KMS-11 (cell line): ENCODE data around the gene MAP4K5.

Source experiments
- H2AFZ ChIP-seq: fragments of 200-600 bp; sonication (generic); 2 replicates; pipeline ENCODE4 v1.6.1; 2016; ENCODE audit warnings: antibody characterized with exemption, mixed run types, low read depth
- H3K27ac ChIP-seq: fragments of 200-600 bp; sonication (generic); 2 replicates; pipeline ENCODE4 v1.6.1; 2016; ENCODE audit warnings: mild to moderate bottlenecking, mixed run types
- H3K27me3 ChIP-seq: fragments of 200-600 bp; sonication (generic); 2 replicates; pipeline ENCODE4 v1.6.1; 2017; ENCODE audit warnings: mild to moderate bottlenecking, low read depth, mixed run types, moderate library complexity; ENCODE audit not compliant: insufficient read depth
- H3K36me3 ChIP-seq: fragments of 200-600 bp; sonication (generic); 2 replicates; pipeline ENCODE4 v1.6.1; 2017; ENCODE audit warnings: mild to moderate bottlenecking, mixed run types; ENCODE audit not compliant: insufficient read depth
- H3K4me1 ChIP-seq: fragments of 200-600 bp; sonication (generic); 2 replicates; pipeline ENCODE4 v1.6.1; 2016; ENCODE audit warnings: mild to moderate bottlenecking, low read depth, mixed run types; ENCODE audit not compliant: poor library complexity, severe bottlenecking
- H3K4me2 ChIP-seq: fragments of 200-600 bp; sonication (generic); 2 replicates; pipeline ENCODE4 v1.7.0; 2016; ENCODE audit warnings: mild to moderate bottlenecking, mixed run types
- H3K4me3 ChIP-seq: fragments of 200-600 bp; sonication (generic); IDR thresholded peaks from 2 replicates; pipeline ENCODE4 v1.6.1; 2017; ENCODE audit warnings: low read depth, low read length, mixed read lengths; ENCODE audit not compliant: insufficient read depth
- H3K79me2 ChIP-seq: fragments of 200-600 bp; sonication (generic); 2 replicates; pipeline ENCODE4 v1.6.1; 2016; ENCODE audit warnings: low read depth, mixed run types; ENCODE audit not compliant: insufficient read depth
- H3K9ac ChIP-seq: fragments of 200-600 bp; sonication (generic); 2 replicates; pipeline ENCODE4 v1.6.1; 2016; ENCODE audit warnings: mild to moderate bottlenecking, mixed run types
- H4K20me1 ChIP-seq: fragments of 200-600 bp; sonication (generic); 2 replicates; pipeline ENCODE4 v1.6.1; 2016; ENCODE audit warnings: mild to moderate bottlenecking, mixed run types; ENCODE audit not compliant: insufficient read depth
- TF ChIP-seq, protein P1 (sequence below): fragments of 200-600 bp; sonication (generic); conservative IDR thresholded peaks from 2 replicates; pipeline ENCODE4 v1.6.1; 2017; ENCODE audit warnings: low read depth, mild to moderate bottlenecking, antibody characterized with exemption, low read length, moderate library complexity, mixed read lengths

The MAP4K5 gene

GRCh38 chr14:50402965-50403364 lies 129.4 kb downstream of the MAP4K5 start:
- TF ChIP-seq, protein P1, sequence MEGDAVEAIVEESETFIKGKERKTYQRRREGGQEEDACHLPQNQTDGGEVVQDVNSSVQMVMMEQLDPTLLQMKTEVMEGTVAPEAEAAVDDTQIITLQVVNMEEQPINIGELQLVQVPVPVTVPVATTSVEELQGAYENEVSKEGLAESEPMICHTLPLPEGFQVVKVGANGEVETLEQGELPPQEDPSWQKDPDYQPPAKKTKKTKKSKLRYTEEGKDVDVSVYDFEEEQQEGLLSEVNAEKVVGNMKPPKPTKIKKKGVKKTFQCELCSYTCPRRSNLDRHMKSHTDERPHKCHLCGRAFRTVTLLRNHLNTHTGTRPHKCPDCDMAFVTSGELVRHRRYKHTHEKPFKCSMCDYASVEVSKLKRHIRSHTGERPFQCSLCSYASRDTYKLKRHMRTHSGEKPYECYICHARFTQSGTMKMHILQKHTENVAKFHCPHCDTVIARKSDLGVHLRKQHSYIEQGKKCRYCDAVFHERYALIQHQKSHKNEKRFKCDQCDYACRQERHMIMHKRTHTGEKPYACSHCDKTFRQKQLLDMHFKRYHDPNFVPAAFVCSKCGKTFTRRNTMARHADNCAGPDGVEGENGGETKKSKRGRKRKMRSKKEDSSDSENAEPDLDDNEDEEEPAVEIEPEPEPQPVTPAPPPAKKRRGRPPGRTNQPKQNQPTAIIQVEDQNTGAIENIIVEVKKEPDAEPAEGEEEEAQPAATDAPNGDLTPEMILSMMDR: no peak

DNA sequence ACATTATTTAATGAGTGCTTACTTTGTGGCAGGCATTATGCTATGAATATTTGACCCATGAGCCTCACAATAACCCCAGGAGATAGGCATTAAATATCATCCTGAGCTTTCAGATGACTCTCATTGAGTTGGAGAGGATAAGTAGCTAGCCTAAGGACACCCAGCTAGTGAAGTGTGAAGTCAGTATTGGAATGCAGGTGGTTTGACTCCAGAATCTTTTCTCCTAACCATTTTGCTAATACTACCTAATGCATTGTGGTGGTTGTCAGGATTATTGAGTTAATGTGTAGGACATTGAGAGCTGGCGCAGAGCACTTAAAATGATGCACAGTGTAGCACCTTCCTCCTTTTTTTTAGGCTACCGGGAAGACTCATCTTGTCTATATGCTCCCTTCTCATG lies 131.9 kb downstream of the MAP4K5 start:
- no peaks in the 10 kb centered on the region for H3K79me2 ChIP-seq
- TF ChIP-seq, protein P1: no peak
- no peaks in the 10 kb centered on the region for H3K4me1 ChIP-seq
- no peak overlapping the region for H3K27ac ChIP-seq
- H3K27me3 ChIP-seq: no peaks in the 10 kb centered on the region
- no peak overlapping the region for H3K4me2 ChIP-seq
- no peaks in the 10 kb centered on the region for H3K36me3 ChIP-seq
- H2AFZ ChIP-seq: no peak overlapping the region
- no peak overlapping the region for H3K9ac ChIP-seq
- no peaks in the 10 kb centered on the region for H4K20me1 ChIP-seq
- no peak overlapping the region for H3K4me3 ChIP-seq

More at GRCh38 chr14:50402965-50403364, 129.4 kb downstream of the MAP4K5 start:
- H2AFZ ChIP-seq: no peak overlapping the region
- H3K79me2 ChIP-seq: no peaks in the 10 kb centered on the region
- no peaks in the 10 kb centered on the region for H3K36me3 ChIP-seq
- H3K9ac ChIP-seq: no peak overlapping the region
- no peaks in the 10 kb centered on the region for H3K4me1 ChIP-seq
- H3K27me3 ChIP-seq: no peaks in the 10 kb centered on the region
- H4K20me1 ChIP-seq: no peaks in the 10 kb centered on the region
- no peak overlapping the region for H3K27ac ChIP-seq
- no peak overlapping the region for H3K4me3 ChIP-seq
- no peak overlapping the region for H3K4me2 ChIP-seq

- no peaks in the 10 kb centered on the region for H4K20me1 ChIP-seq
- H2AFZ ChIP-seq: no peak overlapping the region
- no peak overlapping the region for H3K27ac ChIP-seq
Observed at GRCh38 chr14:50399251-50400032, 132.9 kb downstream of the MAP4K5 start.

GRCh38 chr14:50398189-50398580 lies 134.2 kb downstream of the MAP4K5 start:
- H3K27ac ChIP-seq: no peak overlapping the region
- no peaks in the 10 kb centered on the region for H4K20me1 ChIP-seq
- H3K4me3 ChIP-seq: no peak overlapping the region
- no peak overlapping the region for H3K9ac ChIP-seq
- H3K4me1 ChIP-seq: no peaks in the 10 kb centered on the region
- no peak overlapping the region for H3K4me2 ChIP-seq
- no peaks in the 10 kb centered on the region for H3K79me2 ChIP-seq
- no peaks in the 10 kb centered on the region for H3K27me3 ChIP-seq
- TF ChIP-seq, protein P1: no peak
- no peaks in the 10 kb centered on the region for H3K36me3 ChIP-seq
- H2AFZ ChIP-seq: no peak overlapping the region

More at GRCh38 chr14:50399251-50400032, 132.9 kb downstream of the MAP4K5 start:
- Histone ChIP-seq H3K36me3 (no peaks in the 10 kb centered on the region), H3K4me2 (no peak overlapping the region), H3K4me3 (no peak overlapping the region), H3K27me3 (no peaks in the 10 kb centered on the region), H3K79me2 (no peaks in the 10 kb centered on the region), H3K4me1 (no peaks in the 10 kb centered on the region), H3K9ac (no peak overlapping the region)
- TF ChIP-seq, protein P1: no peak
